ENCODE measurements around the gene PGBD1.

Gene PGBD1

DNA sequence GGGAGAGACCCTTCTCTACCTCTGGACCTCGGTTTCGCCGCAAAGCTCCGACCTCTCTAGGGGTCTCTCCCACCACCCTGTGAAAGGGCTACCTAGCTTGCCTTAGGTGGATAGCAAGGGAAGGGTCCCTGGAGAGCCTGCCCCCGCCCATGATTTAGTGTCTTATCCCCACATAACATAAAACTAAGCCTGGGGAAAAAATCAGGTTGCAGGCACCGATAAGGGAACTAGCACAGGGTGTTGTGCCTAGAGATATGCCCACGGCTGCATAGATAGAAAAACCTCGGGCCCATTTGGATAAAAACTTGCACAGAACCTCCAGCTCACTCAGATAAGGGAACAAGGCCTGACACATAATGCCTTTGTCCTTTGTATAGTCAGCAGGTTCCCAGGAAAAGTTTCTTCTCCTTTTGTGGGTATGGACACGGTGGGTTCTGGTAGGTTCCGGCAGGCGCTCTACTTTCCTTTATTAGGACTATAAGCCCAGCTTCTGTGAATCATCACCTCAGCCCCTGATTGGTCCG, 53.7 kb downstream of the PGBD1 start:
- DNase-seq (ENCODE audit: low read depth in 2 of 2) = no peak

DNA sequence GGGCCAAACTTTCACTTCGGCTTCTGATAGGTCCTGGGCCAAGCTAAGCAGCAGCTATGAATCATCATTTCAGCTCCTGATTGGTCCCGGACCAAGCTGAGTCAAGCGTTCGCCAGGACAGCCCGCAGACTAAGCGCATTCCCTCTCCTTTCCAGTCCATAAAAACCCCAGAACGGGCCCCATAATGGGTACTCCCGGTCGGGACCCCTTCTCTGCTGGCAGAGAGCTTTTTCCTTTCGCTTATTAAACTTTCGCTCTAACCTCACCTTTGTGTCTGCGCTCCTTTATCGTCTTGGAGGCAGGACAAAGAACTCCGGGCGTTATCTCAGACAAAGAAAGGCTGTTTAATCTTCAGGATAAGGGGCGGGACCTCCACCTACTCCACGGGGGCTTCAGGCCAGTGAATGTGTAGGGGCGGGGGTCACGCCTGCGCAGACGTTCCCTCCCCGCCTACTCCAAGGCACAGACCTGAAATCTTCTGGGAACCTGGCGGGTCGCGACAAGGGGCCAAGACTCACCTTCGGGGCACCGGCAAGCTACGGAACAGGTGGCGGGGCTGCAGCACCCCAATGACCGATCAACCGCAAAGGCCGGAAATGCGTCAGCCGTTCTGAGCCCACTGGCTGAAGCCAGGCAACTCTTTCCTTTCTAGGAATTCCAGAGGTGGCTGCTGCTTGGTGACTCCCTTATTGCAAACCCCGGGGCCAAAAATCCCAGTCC, 54.4 kb downstream of the PGBD1 start, which contains the start of gene ZSCAN31:
ZSCAN31 (minus strand) TSS at position 585 of the 720 bp plus-strand sequence. CDS start 6,465 bp downstream, outside the sequence.
- DNase-seq (ENCODE audit: low read depth in 2 of 2) = peak; percentile 64 to 66

- no peak for DNase-seq (ENCODE audit: low read depth in 2 of 2)
Measured at GRCh38 chr6:28336284-28337120, 55.1 kb downstream of the PGBD1 start.

DNA sequence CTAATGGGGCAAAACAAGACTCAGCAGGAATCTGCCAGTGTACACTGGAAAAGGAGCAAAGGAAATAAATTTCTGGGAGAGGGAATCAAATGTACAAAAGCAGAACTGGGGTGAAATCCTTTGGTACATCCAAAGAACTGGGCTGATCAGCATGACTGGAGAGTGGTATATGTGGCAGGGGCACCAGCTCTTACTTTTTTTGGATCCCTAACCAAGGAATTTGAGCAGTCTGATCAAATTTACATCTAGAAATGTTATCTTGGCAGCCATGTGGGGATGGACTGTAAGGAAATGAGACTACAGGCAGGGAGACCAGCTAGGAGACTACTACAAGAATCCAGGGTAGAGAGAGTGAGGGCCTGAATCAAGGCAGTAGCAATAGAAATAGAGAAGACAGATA, 55.7 kb downstream of the PGBD1 start:
- DNase-seq (ENCODE audit: low read depth in 2 of 2) = no peak

DNA sequence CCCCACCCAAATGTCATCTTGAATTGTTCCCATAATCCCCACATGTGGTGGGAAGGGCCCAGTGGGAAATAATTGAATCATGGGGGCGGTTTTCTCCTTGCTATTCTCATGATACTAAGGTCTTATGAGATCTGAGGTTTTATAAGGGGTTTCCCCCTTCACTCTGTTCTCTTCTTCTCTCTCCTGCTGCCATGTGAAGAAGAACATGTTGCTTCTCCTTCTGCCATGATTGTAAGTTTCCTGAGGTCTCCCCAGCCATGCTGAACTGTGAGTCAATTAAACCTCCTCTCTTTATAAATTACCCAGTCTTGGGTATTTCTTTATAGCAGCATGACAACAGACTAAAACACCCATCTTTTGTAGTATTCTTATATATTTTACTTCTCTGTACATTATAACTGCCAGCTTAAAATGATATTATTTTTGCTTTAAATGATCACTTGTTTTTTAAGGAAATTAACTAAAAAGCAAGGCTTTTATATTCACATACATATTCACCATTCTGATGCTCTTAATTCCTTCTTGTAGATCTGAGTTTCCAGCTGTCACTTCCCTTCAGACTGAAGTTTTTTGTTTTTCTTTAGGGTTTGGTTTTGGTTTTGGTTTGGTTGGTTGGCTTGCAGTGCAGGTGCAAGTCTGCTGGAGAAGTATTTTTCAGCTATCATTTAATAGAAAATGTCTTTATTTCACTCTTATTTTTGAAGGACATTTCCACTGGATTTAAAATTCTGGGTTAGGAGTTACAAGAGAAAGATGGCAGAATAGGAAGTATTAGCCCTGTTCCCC, 59.1 kb downstream of the PGBD1 start:
- no peak for DNase-seq (ENCODE audit: low read depth in 2 of 2)

- DNase-seq (ENCODE audit: low read depth in 2 of 2) = no peak
Measured at GRCh38 chr6:28343898-28344677, 62.7 kb downstream of the PGBD1 start.

DNA sequence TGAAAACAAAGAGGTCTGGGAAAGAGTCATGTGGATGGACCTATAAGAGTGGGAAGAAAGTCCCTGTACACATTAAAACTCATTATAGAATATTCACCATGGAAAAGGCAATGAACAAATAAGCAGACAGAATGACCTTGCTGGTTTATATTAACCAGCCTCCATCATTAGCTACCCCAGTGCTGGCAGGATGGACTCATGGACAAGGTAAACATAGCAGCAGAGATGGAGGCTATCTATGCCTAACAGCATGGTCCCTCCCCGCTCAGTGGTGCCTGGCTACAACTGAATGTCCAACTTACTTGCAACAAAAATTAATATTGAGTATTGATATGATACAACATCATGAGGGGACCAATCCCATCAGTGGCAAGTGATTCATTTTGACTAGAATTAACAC, 63.8 kb downstream of the PGBD1 start:
- no peak for DNase-seq (ENCODE audit: low read depth in 2 of 2)

DNA sequence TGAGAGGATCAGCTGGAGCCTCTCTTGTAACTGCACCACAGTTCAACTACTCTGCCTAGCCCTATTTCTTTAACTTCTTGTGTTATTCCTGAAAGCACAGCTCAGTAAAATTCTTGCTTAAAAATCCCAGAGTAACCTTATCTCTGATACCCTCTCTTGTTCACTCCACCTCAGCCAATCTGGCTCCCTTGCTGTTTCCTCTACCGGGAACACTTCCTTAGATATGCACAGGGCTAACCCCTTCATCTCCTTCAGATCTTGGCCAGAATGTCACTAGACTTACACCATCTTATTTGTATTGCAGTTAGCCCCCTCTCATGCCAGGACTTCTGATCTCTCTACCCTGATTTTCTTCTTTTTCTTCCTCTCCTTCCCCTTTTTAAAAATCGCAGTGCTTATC, 65.7 kb downstream of the PGBD1 start:
- DNase-seq (ENCODE audit: low read depth in 2 of 2) = no peak

- no peak for DNase-seq (ENCODE audit: low read depth in 2 of 2)
Measured at GRCh38 chr6:28349344-28349891, 68.0 kb downstream of the PGBD1 start.

- DNase-seq (ENCODE audit: low read depth in 2 of 2) = peak; percentile 82 to 83
Measured at GRCh38 chr6:28349892-28350737, 68.7 kb downstream of the PGBD1 start, which contains the start of gene ZKSCAN3. Gene ZKSCAN3 (plus strand): TSS chr6:28349947. CDS start chr6:28359587, 9,640 bp downstream.

DNA sequence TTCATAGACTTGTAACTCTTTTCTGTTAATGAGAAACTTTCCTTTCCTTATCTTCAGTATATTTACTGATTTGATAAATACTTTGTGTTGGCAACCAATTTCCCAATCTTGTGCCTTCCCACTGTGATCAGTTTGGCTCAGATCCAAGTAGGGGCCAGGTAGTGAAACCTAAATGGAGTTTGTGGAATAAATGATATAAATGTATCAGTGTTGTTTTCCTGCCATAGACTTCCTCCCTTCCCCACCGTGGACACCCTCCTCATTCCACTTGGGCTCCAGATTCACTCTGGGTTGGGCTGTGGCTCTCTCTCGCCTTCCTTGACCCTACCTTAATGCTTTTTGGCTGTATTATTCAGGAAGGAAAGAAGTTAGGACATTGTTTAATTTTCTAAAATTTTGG, 69.7 kb downstream of the PGBD1 start:
- DNase-seq (ENCODE audit: low read depth in 2 of 2) = no peak

DNA sequence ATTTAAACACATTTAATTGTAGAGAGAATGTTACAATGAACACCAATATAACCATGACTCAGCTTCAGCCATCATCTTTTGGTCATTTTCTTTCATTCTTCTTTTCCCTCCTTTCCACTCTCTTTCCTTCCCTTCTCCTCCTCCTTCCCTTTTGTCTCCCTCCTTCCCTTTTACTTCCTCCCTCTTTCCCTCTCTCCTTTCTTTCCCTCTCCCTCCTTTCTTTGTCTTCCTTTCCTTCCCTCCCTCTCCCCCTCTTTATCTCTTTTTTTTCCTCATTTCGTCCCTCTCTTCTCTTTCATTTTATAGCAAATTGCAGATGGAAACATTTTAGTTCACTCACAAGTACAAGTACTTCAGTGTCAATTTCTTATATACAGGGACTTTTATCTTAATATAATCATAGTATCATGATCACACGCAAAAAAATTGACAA, 70.1 kb downstream of the PGBD1 start:
- no peak for DNase-seq (ENCODE audit: low read depth in 2 of 2)
